GM23338 (cell line): Measurements from ENCODE around the gene LRRC18. TPM values are rescaled to one million over a fixed set of nuclear protein-coding genes. Genes with fewer than 3 reads are reported as not detected.

ENCODE experiments used
- ATAC-seq: fragments of 200-7000 bp; cut with Tn5 transposase; 3 replicates; pipeline ENCODE4 v1.9.1; 2020
- DNase-seq: peaks from one replicate; pipeline ENCODE4 v3.0.0-alpha.2; 2015; ENCODE audit warnings: low spot score
- H2AFZ ChIP-seq: fragments of 200-600 bp; sonication (generic); 2 replicates; pipeline ENCODE4 v1.8.0; 2016; ENCODE audit warnings: antibody characterized with exemption, mild to moderate bottlenecking, moderate library complexity
- H3F3A ChIP-seq: fragments of 200-600 bp; sonication (generic); replicated peaks from 2 replicates; pipeline ENCODE4 v1.8.0; 2017; ENCODE audit warnings: antibody characterized with exemption, mixed run types, low read depth
- H3K27ac ChIP-seq: fragments of 200-600 bp; sonication (generic); 2 replicates; pipeline ENCODE4 v1.6.1; 2016; ENCODE audit warnings: low read depth
- H3K27me3 ChIP-seq: fragments of 200-600 bp; sonication (generic); 2 replicates; pipeline ENCODE4 v1.8.0; 2016; ENCODE audit warnings: mild to moderate bottlenecking, mixed run types, moderate library complexity; ENCODE audit not compliant: insufficient read depth
- H3K36me3 ChIP-seq: fragments of 200-600 bp; sonication (generic); 2 replicates; pipeline ENCODE4 v1.8.0; 2016; ENCODE audit warnings: mild to moderate bottlenecking; ENCODE audit not compliant: insufficient read depth
- H3K4me1 ChIP-seq: fragments of 200-600 bp; sonication (generic); 2 replicates; pipeline ENCODE4 v1.8.0; 2016; ENCODE audit warnings: mild to moderate bottlenecking, moderate library complexity; ENCODE audit not compliant: insufficient read depth
- H3K4me2 ChIP-seq: fragments of 200-600 bp; sonication (generic); 2 replicates; pipeline ENCODE4 v1.7.1; 2017; ENCODE audit warnings: mixed run types
- H3K4me3 ChIP-seq: fragments of 200-600 bp; sonication (generic); 2 replicates; pipeline ENCODE4 v1.6.1; 2016; ENCODE audit warnings: mixed run types
- H3K79me2 ChIP-seq: fragments of 200-600 bp; sonication (generic); replicated peaks from 2 replicates; pipeline ENCODE4 v1.8.0; 2017; ENCODE audit warnings: mild to moderate bottlenecking; ENCODE audit not compliant: insufficient read depth
- H3K9me2 ChIP-seq: fragments of 200-600 bp; sonication (generic); 2 replicates; pipeline ENCODE4 v1.8.0; 2017; ENCODE audit not compliant: insufficient read depth
- H4K20me1 ChIP-seq: fragments of 200-600 bp; sonication (generic); replicated peaks from 2 replicates; pipeline ENCODE4 v1.8.0; 2017; ENCODE audit warnings: mild to moderate bottlenecking; ENCODE audit not compliant: insufficient read depth
- H3K27ac Mint-ChIP-seq: 2 replicates; pipeline ENCODE4 v1.8.0; 2020; ENCODE audit warnings: inconsistent platforms, mild to moderate bottlenecking, moderate library complexity, mixed read lengths
- H3K27me3 Mint-ChIP-seq: 3 replicates; pipeline ENCODE4 v1.8.0; 2022; ENCODE audit warnings: low read depth, mild to moderate bottlenecking, moderate library complexity, mixed read lengths, inconsistent platforms; ENCODE audit not compliant: insufficient read depth, poor library complexity
- H3K36me3 Mint-ChIP-seq: 3 replicates; pipeline ENCODE4 v1.8.0; 2021; ENCODE audit warnings: low read depth, mild to moderate bottlenecking, inconsistent platforms, moderate library complexity, mixed read lengths
- H3K4me1 Mint-ChIP-seq: 3 replicates; pipeline ENCODE4 v1.8.0; 2020; ENCODE audit warnings: mild to moderate bottlenecking, inconsistent platforms, mixed read lengths
- H3K4me3 Mint-ChIP-seq: 3 replicates; pipeline ENCODE4 v1.8.0; 2021; ENCODE audit warnings: moderate library complexity, mild to moderate bottlenecking, inconsistent platforms, mixed read lengths
- H3K9me3 Mint-ChIP-seq: 3 replicates; pipeline ENCODE4 v1.8.0; 2020; ENCODE audit warnings: moderate library complexity, mild to moderate bottlenecking, inconsistent platforms, mixed read lengths
- ETS1 ChIP-seq: IDR thresholded peaks from 2 replicates; pipeline ENCODE4 v1.6.1; 2016; ENCODE audit warnings: antibody characterized with exemption
- EZH2 ChIP-seq: fragments of 200-600 bp; sonication (generic); IDR thresholded peaks from one replicate; pipeline ENCODE4 v1.8.0; 2017; ENCODE audit warnings: antibody characterized with exemption, mild to moderate bottlenecking, low read depth; ENCODE audit not compliant: unreplicated experiment
- EZH2phosphoT487 ChIP-seq: fragments of 200-600 bp; sonication (generic); IDR thresholded peaks from one replicate; pipeline ENCODE4 v1.8.1; 2018; ENCODE audit warnings: antibody characterized with exemption; ENCODE audit not compliant: unreplicated experiment
- JUNB ChIP-seq: IDR thresholded peaks from one replicate; pipeline ENCODE4 v1.6.1; 2016; ENCODE audit warnings: antibody characterized with exemption; ENCODE audit not compliant: unreplicated experiment
- NANOG ChIP-seq: IDR thresholded peaks from 2 replicates; pipeline ENCODE4 v1.6.1; 2016; ENCODE audit warnings: antibody characterized with exemption, borderline replicate concordance
- POLR2AphosphoS5 ChIP-seq: IDR thresholded peaks from 2 replicates; pipeline ENCODE4 v1.6.1; 2016; ENCODE audit warnings: antibody characterized with exemption, low read depth
- STAT1 ChIP-seq: IDR thresholded peaks from one replicate; pipeline ENCODE4 v1.6.1; 2016; ENCODE audit warnings: antibody characterized with exemption; ENCODE audit not compliant: unreplicated experiment
- ZNF331 ChIP-seq: fragments of 250-450 bp; sonication (Bioruptor Pico); IDR thresholded peaks from 2 replicates; pipeline ENCODE4 v1.5.0; 2020; ENCODE audit warnings: low read depth, mild to moderate bottlenecking, moderate library complexity
- ZNF462 ChIP-seq: fragments of 250-450 bp; sonication (Bioruptor Pico); IDR thresholded peaks from 2 replicates; pipeline ENCODE4 v1.5.0; 2020; ENCODE audit warnings: mild to moderate bottlenecking, moderate library complexity
- polyA plus RNA-seq: library from polyadenylated mRNA; unstranded; fragments of >200 nt; fragmentation: Nextera tagmentation; extraction: Ambion mirVana; gene quantifications from 2 replicates; pipeline ENCODE4 v1.2.1, GENCODE V29; 2016
- total RNA-seq: library from RNA; depleted of rRNA; stranded (reverse); fragments of >200 nt; shearing (Covaris generic); gene quantifications from 2 replicates; pipeline ENCODE4 v1.2.3, GENCODE V29; 2014
- TF ChIP-seq, protein P1 (sequence below), 2 experiments: fragments of 200-600 bp in 1 of 2; sonication (generic) in 1 of 2; conservative IDR thresholded peaks; 2 replicates each; pipeline versions ENCODE4 v1.5.1 to v1.6.1; 2016 to 2017; ENCODE audit warnings: antibody characterized with exemption in 2 of 2, low read depth in 2 of 2, mild to moderate bottlenecking in 2 of 2, moderate library complexity in 1 of 2

Gene LRRC18
- total and polyA plus RNA-seq, 2 experiments from 2014 or later, result not detected

GRCh38 chr10:48981310-48981907, 41.8 kb upstream of the LRRC18 start:
- peak overlapping the region; percentile 33; the same call in 1 of the 2 replicates for H2AFZ ChIP-seq
- H3K27me3 Mint-ChIP-seq, result peaks cover 12% of the 10 kb centered on the region

More at GRCh38 chr10:48981310-48981907, 41.8 kb upstream of the LRRC18 start:
- no peak overlapping the region for H3K27ac Mint-ChIP-seq
- no peaks in the 10 kb centered on the region for H3K4me1 ChIP-seq
- H4K20me1 ChIP-seq, result no peaks in the 10 kb centered on the region
- no peaks in the 10 kb centered on the region for H3K9me3 Mint-ChIP-seq
- peak; percentile 99 for ATAC-seq
- H3K4me3 Mint-ChIP-seq, result no peak overlapping the region
- no peaks in the 10 kb centered on the region for H3K9me2 ChIP-seq
- no peak overlapping the region for H3K27ac ChIP-seq
- H3K36me3 ChIP-seq, result no peaks in the 10 kb centered on the region
- H3K79me2 ChIP-seq, result no peaks in the 10 kb centered on the region
- DNase-seq, result peak; percentile 89
- H3K4me2 ChIP-seq, result no peak overlapping the region
- H3K36me3 Mint-ChIP-seq, result no peaks in the 10 kb centered on the region
- no peaks in the 10 kb centered on the region for H3K4me1 Mint-ChIP-seq
- H3K27me3 ChIP-seq, result no peaks in the 10 kb centered on the region
- no peak overlapping the region for H3K4me3 ChIP-seq
- TF ChIP-seq STAT1 (no peak), NANOG (no peak), POLR2AphosphoS5 (no peak), JUNB (no peak), EZH2phosphoT487 (no peak), ZNF331 (CRISPR knock-in tag) (no peak), EZH2 (no peak), ETS1 (no peak), ZNF462 (CRISPR knock-in tag) (peak; percentile 66; the same call in 1 of the 2 replicates)
- TF ChIP-seq, protein P1, sequence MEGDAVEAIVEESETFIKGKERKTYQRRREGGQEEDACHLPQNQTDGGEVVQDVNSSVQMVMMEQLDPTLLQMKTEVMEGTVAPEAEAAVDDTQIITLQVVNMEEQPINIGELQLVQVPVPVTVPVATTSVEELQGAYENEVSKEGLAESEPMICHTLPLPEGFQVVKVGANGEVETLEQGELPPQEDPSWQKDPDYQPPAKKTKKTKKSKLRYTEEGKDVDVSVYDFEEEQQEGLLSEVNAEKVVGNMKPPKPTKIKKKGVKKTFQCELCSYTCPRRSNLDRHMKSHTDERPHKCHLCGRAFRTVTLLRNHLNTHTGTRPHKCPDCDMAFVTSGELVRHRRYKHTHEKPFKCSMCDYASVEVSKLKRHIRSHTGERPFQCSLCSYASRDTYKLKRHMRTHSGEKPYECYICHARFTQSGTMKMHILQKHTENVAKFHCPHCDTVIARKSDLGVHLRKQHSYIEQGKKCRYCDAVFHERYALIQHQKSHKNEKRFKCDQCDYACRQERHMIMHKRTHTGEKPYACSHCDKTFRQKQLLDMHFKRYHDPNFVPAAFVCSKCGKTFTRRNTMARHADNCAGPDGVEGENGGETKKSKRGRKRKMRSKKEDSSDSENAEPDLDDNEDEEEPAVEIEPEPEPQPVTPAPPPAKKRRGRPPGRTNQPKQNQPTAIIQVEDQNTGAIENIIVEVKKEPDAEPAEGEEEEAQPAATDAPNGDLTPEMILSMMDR (conservative IDR thresholded peaks at IDR 0.05; ENCODE audit: low read depth in 2 of 2), result peak; percentile 78 to 91
- no peaks in the 10 kb centered on the region for H3F3A ChIP-seq
